ENCODE results near the gene GOLM1.

Gene GOLM1

GRCh38 chr9:86045654-86046053 is 53.7 kb downstream of the GOLM1 start:
- DNase-seq (ENCODE audit: low read depth): no peak

GRCh38 chr9:86043999-86044398 is 55.4 kb downstream of the GOLM1 start:
- no peak for DNase-seq (ENCODE audit: low read depth)

- no peak for DNase-seq (ENCODE audit: low read depth)
These were observed 55.8 kb downstream of the GOLM1 start for GRCh38 chr9:86043586-86043985.

GRCh38 chr9:86042199-86042978 is 57.0 kb downstream of the GOLM1 start:
- DNase-seq (ENCODE audit: low read depth): no peak

GRCh38 chr9:86041311-86041741 is 58.0 kb downstream of the GOLM1 start:
- DNase-seq (ENCODE audit: low read depth): peak; percentile 20

GRCh38 chr9:86040861-86041155 is 58.5 kb downstream of the GOLM1 start:
- DNase-seq (ENCODE audit: low read depth): no peak

GRCh38 chr9:86039991-86040860 is 59.1 kb downstream of the GOLM1 start:
- no peak for DNase-seq (ENCODE audit: low read depth)

- DNase-seq (ENCODE audit: low read depth): no peak
These were observed 62.8 kb downstream of the GOLM1 start for GRCh38 chr9:86036555-86036954.

GRCh38 chr9:86035827-86036440 is 63.4 kb downstream of the GOLM1 start:
- no peak for DNase-seq (ENCODE audit: low read depth)

- peak; percentile 7 for DNase-seq (ENCODE audit: low read depth)
These were observed 64.3 kb downstream of the GOLM1 start for GRCh38 chr9:86034863-86035734.

- DNase-seq (ENCODE audit: low read depth): no peak
These were observed 71.6 kb downstream of the GOLM1 start for GRCh38 chr9:86027767-86028166.

GRCh38 chr9:86022687-86023266 is 76.6 kb downstream of the GOLM1 start:
- DNase-seq (ENCODE audit: low read depth): no peak

GRCh38 chr9:86021166-86021565 is 78.2 kb downstream of the GOLM1 start:
- DNase-seq (ENCODE audit: low read depth): no peak

- no peak for DNase-seq (ENCODE audit: low read depth)
These were observed 78.6 kb downstream of the GOLM1 start for GRCh38 chr9:86020731-86021130.

- DNase-seq (ENCODE audit: low read depth): no peak
These were observed 90.2 kb downstream of the GOLM1 start for GRCh38 chr9:86009133-86009532.

- no peak for DNase-seq (ENCODE audit: low read depth)
These were observed 94.0 kb downstream of the GOLM1 start for GRCh38 chr9:86005253-86005775.

GRCh38 chr9:85995599-85995998 is 103.8 kb downstream of the GOLM1 start:
- no peak for DNase-seq (ENCODE audit: low read depth)

- no peak for DNase-seq (ENCODE audit: low read depth)
These were observed 104.3 kb downstream of the GOLM1 start for GRCh38 chr9:85995097-85995496.

- DNase-seq (ENCODE audit: low read depth): no peak
These were observed 105.2 kb downstream of the GOLM1 start for GRCh38 chr9:85994191-85994590.

GRCh38 chr9:85987236-85987635 is 112.1 kb downstream of the GOLM1 start:
- no peak for DNase-seq (ENCODE audit: low read depth)

- no peak for DNase-seq (ENCODE audit: low read depth)
These were observed 114.9 kb downstream of the GOLM1 start for GRCh38 chr9:85984457-85984856.
